Adrenal gland (tissue), 5 donors: Measurements from ENCODE around the gene PTPN14.

Experiments
- POLR2A ChIP-seq, 2 donors: fragments of 450-650 bp; IDR thresholded peaks; one replicate each; pipeline ENCODE4 v1.6.1; 2017; ENCODE audit warnings: antibody characterized with exemption in 2 of 2, mild to moderate bottlenecking in 2 of 2, moderate library complexity in 1 of 2
- TF ChIP-seq, protein P1 (sequence below), 6 experiments: fragments of 450-650 bp in 4 of 6; fragments of 200-600 bp in 2 of 6; sonication (generic) in 1 of 6; IDR thresholded peaks; 1 replicate in 5 of 6; 2 replicates in 1 of 6; pipeline versions ENCODE4 v1.5.1 to v1.8.0; 2016 to 2021; ENCODE audit warnings: antibody characterized with exemption in 6 of 6, mild to moderate bottlenecking in 2 of 6, moderate library complexity in 1 of 6
- donor health status: DM: no; HTN: no; CAD: no.

DNA sequence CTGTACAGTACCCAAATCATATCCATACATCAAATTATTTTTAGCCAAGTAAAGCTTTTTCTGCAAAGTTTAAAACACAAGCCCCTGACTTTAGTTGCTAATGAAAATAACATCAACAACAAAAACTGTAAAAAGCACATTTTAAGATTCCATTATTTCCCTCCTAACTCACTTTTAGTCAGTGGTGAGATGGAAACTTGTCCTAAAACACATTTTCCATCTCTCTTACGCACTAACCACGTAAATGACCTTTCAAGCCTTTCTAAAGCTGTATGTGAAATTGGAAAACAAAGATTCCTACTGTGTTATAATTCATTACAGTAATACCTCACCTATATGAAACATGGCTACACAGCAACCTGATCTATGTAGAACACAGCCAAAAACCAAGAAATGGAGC, 77.5 kb downstream of the PTPN14 start:
- TF ChIP-seq, protein P1, sequence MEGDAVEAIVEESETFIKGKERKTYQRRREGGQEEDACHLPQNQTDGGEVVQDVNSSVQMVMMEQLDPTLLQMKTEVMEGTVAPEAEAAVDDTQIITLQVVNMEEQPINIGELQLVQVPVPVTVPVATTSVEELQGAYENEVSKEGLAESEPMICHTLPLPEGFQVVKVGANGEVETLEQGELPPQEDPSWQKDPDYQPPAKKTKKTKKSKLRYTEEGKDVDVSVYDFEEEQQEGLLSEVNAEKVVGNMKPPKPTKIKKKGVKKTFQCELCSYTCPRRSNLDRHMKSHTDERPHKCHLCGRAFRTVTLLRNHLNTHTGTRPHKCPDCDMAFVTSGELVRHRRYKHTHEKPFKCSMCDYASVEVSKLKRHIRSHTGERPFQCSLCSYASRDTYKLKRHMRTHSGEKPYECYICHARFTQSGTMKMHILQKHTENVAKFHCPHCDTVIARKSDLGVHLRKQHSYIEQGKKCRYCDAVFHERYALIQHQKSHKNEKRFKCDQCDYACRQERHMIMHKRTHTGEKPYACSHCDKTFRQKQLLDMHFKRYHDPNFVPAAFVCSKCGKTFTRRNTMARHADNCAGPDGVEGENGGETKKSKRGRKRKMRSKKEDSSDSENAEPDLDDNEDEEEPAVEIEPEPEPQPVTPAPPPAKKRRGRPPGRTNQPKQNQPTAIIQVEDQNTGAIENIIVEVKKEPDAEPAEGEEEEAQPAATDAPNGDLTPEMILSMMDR (IDR thresholded peaks at IDR 0.05) = no peak
- no peak for TF ChIP-seq POLR2A (IDR thresholded peaks at IDR 0.05)
